Stomach (tissue), 9 donors: ENCODE results near the gene CREBBP. TPM values are rescaled to one million over a fixed set of nuclear protein-coding genes. Genes with fewer than 3 reads are reported as not detected.

ENCODE experiments used
- DNase-seq, 2 donors: peaks; one replicate each; pipeline versions ENCODE4 v3.0.0 to v3.0.0-alpha.2; 2013 to 2019
- H3K27ac ChIP-seq, 5 donors: fragments of 200-600 bp in 4 of 5; sonication (generic) in 4 of 5; one replicate each; pipeline ENCODE4 v1.5.1; 2013 to 2019; ENCODE audit warnings: mild to moderate bottlenecking in 1 of 5, moderate library complexity in 1 of 5
- H3K27me3 ChIP-seq, 3 donors: fragments of 200-600 bp; sonication (generic); one replicate each; pipeline ENCODE4 v1.5.1; 2017 to 2019; ENCODE audit warnings: mixed run types in 1 of 3
- H3K36me3 ChIP-seq, 4 donors: fragments of 200-600 bp; sonication (generic); 1 replicate in 3 of 4; 2 replicates in 1 of 4; pipeline ENCODE4 v1.5.1; 2016 to 2019
- H3K4me1 ChIP-seq, 4 donors: fragments of 200-600 bp; sonication (generic); one replicate each; pipeline ENCODE4 v1.5.1; 2016 to 2019
- H3K4me3 ChIP-seq, 4 donors: fragments of 200-600 bp; sonication (generic) in 3 of 4; one replicate each; pipeline ENCODE4 v1.5.1; 2016 to 2019; ENCODE audit warnings: mild to moderate bottlenecking in 1 of 4
- H3K9me3 ChIP-seq, 4 donors: fragments of 200-600 bp; sonication (generic); one replicate each; pipeline ENCODE4 v1.5.1; 2016 to 2019
- CTCF ChIP-seq, 7 experiments: fragments of 450-650 bp in 4 of 7; fragments of 200-600 bp in 3 of 7; sonication (generic) in 3 of 7; IDR thresholded peaks; one replicate each; pipeline ENCODE4 v1.5.1; 2016 to 2019; ENCODE audit warnings: antibody characterized with exemption in 7 of 7, control low read depth in 2 of 7, mild to moderate bottlenecking in 1 of 7
- EP300 ChIP-seq: sonication (generic); formaldehyde crosslinking; IDR thresholded peaks from one replicate; pipeline ENCODE4 v1.6.1; 2017; ENCODE audit warnings: antibody characterized with exemption
- POLR2A ChIP-seq, 4 donors: fragments of 450-650 bp; IDR thresholded peaks; one replicate each; pipeline ENCODE4 v1.6.1; 2016; ENCODE audit warnings: antibody characterized with exemption in 4 of 4, control low read depth in 2 of 4, mild to moderate bottlenecking in 1 of 4, moderate library complexity in 1 of 4
- POLR2AphosphoS5 ChIP-seq, 3 donors: sonication (generic); formaldehyde crosslinking; IDR thresholded peaks; one replicate each; pipeline ENCODE4 v1.6.1; 2016; ENCODE audit warnings: antibody characterized with exemption in 3 of 3
- WGBS, 5 donors: extraction: QIAGEN DNeasy Blood & Tissue Kit in 3 of 5; methylation state at CpG; one replicate each; pipeline versions ENCODE4 v1.1.5 to v1.1.7; 2013 to 2018; 5-methylcytosine and 5-hydroxymethylcytosine counted together
- intact Hi-C: fragments of 100-400 bp; cut with DNase I; formaldehyde crosslinking; loops from one replicate; pipeline ENCODE4 v1.15.1; 2023; ENCODE audit warnings: low total_unique reads
- polyA plus RNA-seq, 3 donors: library from polyadenylated mRNA; stranded (reverse); fragments of 200-250 nt; gene quantifications; one replicate each; pipeline ENCODE4 v1.2.3, GENCODE V29; 2013
- total RNA-seq, 5 donors: library from RNA; depleted of rRNA; stranded (reverse); fragments of >200 nt; gene quantifications; one replicate each; pipeline versions ENCODE4 v1.1.0 to v1.2.3, GENCODE V29; 2014 to 2016
- donor health status: healthy with polysubstance abuse.
- donor health status: Bipolar disorder and iron deficiency.
- donor health status: healthy.

CREBBP gene
- total and polyA plus RNA-seq, 8 donors, result 6.7 to 116 (median 75.9) TPM

- peak in 1 of 2 donors; percentile 39 for DNase-seq
- H3K4me3 ChIP-seq, result peak overlapping the region; percentile 25 to 38 (median 30)
- no peaks in the 10 kb centered on the region for H3K27me3 ChIP-seq
- H3K4me1 ChIP-seq, result peaks cover under 1 to 25% (median 18%) of the 10 kb centered on the region in 4 donors
- 80 to 86% (median 85%) methylated on average over 18 to 19 of the region's 19 CpGs for WGBS, 5 donors
- no peak for TF ChIP-seq POLR2AphosphoS5 (IDR thresholded peaks at IDR 0.05)
- no peak for TF ChIP-seq CTCF (IDR thresholded peaks at IDR 0.05)
- TF ChIP-seq EP300, result no peak
- TF ChIP-seq POLR2A (IDR thresholded peaks at IDR 0.05), result no peak
- peaks cover 9 to 38% (median 36%) of the 10 kb centered on the region in 4 donors for H3K36me3 ChIP-seq
- no peaks in the 10 kb centered on the region for H3K9me3 ChIP-seq
- peak overlapping the region in 3 of 5 donors; percentile 56 to 71 (median 70) for H3K27ac ChIP-seq
- intact Hi-C loops, result loop anchor here (10.0 kb wide), 1 partner anchor 184 kb away; no protein-coding TSS in a partner anchor
Measured at GRCh38 chr16:3690980-3691720, 189.4 kb downstream of the CREBBP start.

GRCh38 chr16:3690470-3690928 lies 190.0 kb downstream of the CREBBP start:
- Histone ChIP-seq H3K36me3 (peaks cover 15 to 45% (median 42%) of the 10 kb centered on the region in 4 donors), H3K9me3 (no peaks in the 10 kb centered on the region), H3K4me1 (peaks cover 0 to 19% (median 15%) of the 10 kb centered on the region in 4 donors), H3K4me3 (peak overlapping the region; percentile 25 to 38 (median 30)), H3K27me3 (no peaks in the 10 kb centered on the region), H3K27ac (peak overlapping the region in 3 of 5 donors; percentile 56 to 71 (median 70))
- TF ChIP-seq CTCF (IDR thresholded peaks at IDR 0.05), result peak in 5 of 7 experiments; percentile 89 to 95 (median 91)
- no peak for TF ChIP-seq EP300
- TF ChIP-seq POLR2A (IDR thresholded peaks at IDR 0.05), result no peak
- peak; percentile 32 to 92 (median 66) for TF ChIP-seq POLR2AphosphoS5 (IDR thresholded peaks at IDR 0.05)
- peak; percentile 90 to 96 for DNase-seq
- intact Hi-C loops, result loop anchor here (10.0 kb wide), 1 partner anchor 184 kb away; no protein-coding TSS in a partner anchor
- WGBS, 5 donors, result 19 to 27% (median 23%) methylated on average over 18 of the region's 18 CpGs

GRCh38 chr16:3689731-3690130 lies 190.8 kb downstream of the CREBBP start:
- Histone ChIP-seq H3K27ac (peak overlapping the region in 2 of 5 donors; percentile 70 to 71), H3K4me3 (no peak overlapping the region), H3K36me3 (peaks cover 22 to 50% (median 46%) of the 10 kb centered on the region in 4 donors), H3K27me3 (no peaks in the 10 kb centered on the region), H3K4me1 (peaks cover 0 to 17% (median 15%) of the 10 kb centered on the region in 4 donors), H3K9me3 (no peaks in the 10 kb centered on the region)
- TF ChIP-seq CTCF (IDR thresholded peaks at IDR 0.05), result no peak
- TF ChIP-seq POLR2AphosphoS5 (IDR thresholded peaks at IDR 0.05), result no peak
- TF ChIP-seq POLR2A (IDR thresholded peaks at IDR 0.05), result no peak
- no peak for TF ChIP-seq EP300
- WGBS, 5 donors, result 84 to 97% (median 95%) methylated on average over 7 of the region's 7 CpGs
- no peak for DNase-seq
- intact Hi-C loops, result loop anchor here (10.0 kb wide), 1 partner anchor 185 kb away; no protein-coding TSS in a partner anchor

GRCh38 chr16:3687792-3688191 lies 192.7 kb downstream of the CREBBP start:
- TF ChIP-seq POLR2AphosphoS5 (IDR thresholded peaks at IDR 0.05) (no peak), POLR2A (IDR thresholded peaks at IDR 0.05) (no peak), CTCF (IDR thresholded peaks at IDR 0.05) (no peak)
- DNase-seq, result no peak
- intact Hi-C loops, result no loop called here
- Histone ChIP-seq H3K9me3 (no peaks in the 10 kb centered on the region), H3K27me3 (no peaks in the 10 kb centered on the region), H3K4me1 (peaks cover 0 to 17% (median 15%) of the 10 kb centered on the region in 4 donors), H3K27ac (no peak overlapping the region), H3K36me3 (peaks cover 24 to 62% (median 61%) of the 10 kb centered on the region in 4 donors), H3K4me3 (no peak overlapping the region)
- 85 to 94% (median 93%) methylated on average over 9 of the region's 9 CpGs for WGBS, 5 donors
